ENCODE results near the gene MRPL39.

GRCh38 chr21:25569084-25569483 is 38.2 kb downstream of the MRPL39 start:
- no peak for TF ChIP-seq CTCF (conservative IDR thresholded peaks at IDR 0.05; ENCODE audit: low read length)
- no peak for TF ChIP-seq EZH2phosphoT487 (IDR thresholded peaks at IDR 0.05; ENCODE audit: borderline replicate concordance, low read depth, low read length)

Data from OCI-LY7 (cell line).